Upper lobe of right lung (tissue), 1 donor: Measurements from ENCODE around the gene PDZK1. TPM values are rescaled to one million over a fixed set of nuclear protein-coding genes. Genes with fewer than 3 reads are reported as not detected.

Experiments
- total RNA-seq: library from RNA; stranded (reverse); fragmentation: NEBNext Ultra II Directional; extraction: Animal tissue kit (Norgen Biotek cat#: 25700); gene quantifications from one replicate; pipeline ENCODE4 v1.2.1, GENCODE V29; 2021
- donor health status: DM: no; HTN: yes; CAD: no; lungs with severe emphysema.

Gene PDZK1
- total RNA-seq, 1 donor from 2014 or later: 0.67 TPM

Other genes starting within 250 kb of the PDZK1 start
- gene GPR89A, start 99.4 kb downstream of the PDZK1 start, total RNA-seq: 17.7 TPM
- gene CD160, start 12.1 kb upstream of the PDZK1 start, total RNA-seq: 0.93 TPM
- 15.8 TPM for gene RNF115, start 116.7 kb upstream of the PDZK1 start, total RNA-seq
- gene POLR3C, start 116.8 kb upstream of the PDZK1 start, total RNA-seq: 29.1 TPM
- 1.8 TPM for gene NUDT17, start 138.3 kb upstream of the PDZK1 start, total RNA-seq
- gene PIAS3, start 151.7 kb upstream of the PDZK1 start, total RNA-seq: 29.2 TPM
- 1.6 TPM for gene ANKRD35, start 178.5 kb upstream of the PDZK1 start, total RNA-seq
- gene ITGA10, start 202.7 kb upstream of the PDZK1 start, total RNA-seq: 10.8 TPM
- 31.0 TPM for gene PEX11B, start 211.3 kb upstream of the PDZK1 start, total RNA-seq
- gene RBM8A, start 220.1 kb upstream of the PDZK1 start, total RNA-seq: 102 TPM